Stimulated activated CD4-positive, alpha-beta T cell treated with anti-CD3 and anti-CD28 coated beads, TNF-alpha, amount 100 ng/mL, for 4 hours (primary cell): ENCODE data around the gene ITPRID1.

Experiments used
- DNase-seq, 3 experiments: peaks; one replicate each; pipeline ENCODE4 v3.0.0-alpha.2; 2020; ENCODE audit warnings: low read depth in 3 of 3

ITPRID1 gene

GRCh38 chr7:31695859-31696614 lies 182.1 kb downstream of the ITPRID1 start:
- DNase-seq: no peak

GRCh38 chr7:31699050-31699449 lies 185.2 kb downstream of the ITPRID1 start:
- DNase-seq: no peak

DNA sequence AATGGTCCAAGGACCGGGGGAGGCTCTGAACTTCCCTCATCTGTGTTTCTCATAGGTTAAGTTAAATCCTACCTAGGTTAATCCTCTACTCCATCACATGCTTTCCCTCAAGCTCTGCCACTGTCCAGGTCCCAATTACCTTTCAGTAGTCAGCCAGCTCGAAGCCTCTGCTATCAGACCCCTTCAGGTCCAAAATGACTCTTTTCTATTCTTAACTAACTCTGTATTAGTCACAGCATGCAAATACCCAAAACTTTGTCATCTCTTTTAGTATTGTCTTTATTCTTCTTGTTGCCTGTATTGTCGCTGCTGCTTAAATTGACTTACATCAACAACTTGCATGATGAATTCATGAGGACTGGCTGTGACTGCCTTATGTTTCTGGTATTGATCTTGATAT lies 188.5 kb downstream of the ITPRID1 start:
- no peak for DNase-seq

DNA sequence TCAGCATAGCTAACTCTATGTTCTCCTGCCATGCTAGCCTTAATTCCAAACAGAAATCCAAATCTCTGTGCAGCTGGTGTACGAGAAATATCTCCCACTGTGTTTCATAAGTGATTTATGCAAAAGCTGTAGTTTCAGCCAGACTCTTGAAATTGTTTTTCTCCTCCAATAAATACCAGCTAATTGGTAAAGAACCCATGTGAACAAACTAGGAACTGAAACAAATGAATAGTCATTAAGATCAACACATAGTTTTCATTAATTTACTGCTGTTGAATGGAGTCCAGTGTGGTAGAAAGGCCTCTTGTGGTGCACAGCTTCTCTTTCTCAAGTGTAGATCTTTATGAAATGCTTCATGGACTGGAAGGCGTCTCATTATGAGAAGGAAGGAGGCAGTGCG lies 191.5 kb downstream of the ITPRID1 start:
- DNase-seq: no peak

DNA sequence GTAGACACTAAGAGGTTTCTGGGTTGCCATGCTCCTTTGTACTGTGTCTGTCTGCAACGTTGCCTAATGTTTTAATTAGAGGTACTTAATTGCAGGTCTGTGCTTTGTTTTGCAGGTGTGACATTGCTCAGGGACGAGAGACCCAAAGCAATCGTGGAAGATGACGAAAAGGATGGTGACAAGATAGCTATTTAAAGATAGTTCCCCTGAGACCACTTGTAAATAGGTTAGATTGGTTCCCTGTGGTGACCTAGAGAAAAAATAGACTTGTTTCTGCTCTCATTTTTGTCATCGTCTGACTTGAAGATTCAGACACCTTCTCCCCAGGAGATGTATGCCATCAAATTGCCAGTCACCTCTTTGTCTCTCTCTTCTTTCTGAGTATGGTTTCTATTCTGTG lies 193.2 kb downstream of the ITPRID1 start:
- no peak for DNase-seq
